GM19351 (cell line): Measurements from ENCODE around the gene CELSR1.

Experiments
- ATAC-seq: cut with Tn5 transposase; IDR thresholded peaks from one replicate; pipeline ENCODE4 v1.9.1; 2021; ENCODE audit warnings: mild to moderate bottlenecking, moderate library complexity; ENCODE audit not compliant: unreplicated experiment

CELSR1 gene

DNA sequence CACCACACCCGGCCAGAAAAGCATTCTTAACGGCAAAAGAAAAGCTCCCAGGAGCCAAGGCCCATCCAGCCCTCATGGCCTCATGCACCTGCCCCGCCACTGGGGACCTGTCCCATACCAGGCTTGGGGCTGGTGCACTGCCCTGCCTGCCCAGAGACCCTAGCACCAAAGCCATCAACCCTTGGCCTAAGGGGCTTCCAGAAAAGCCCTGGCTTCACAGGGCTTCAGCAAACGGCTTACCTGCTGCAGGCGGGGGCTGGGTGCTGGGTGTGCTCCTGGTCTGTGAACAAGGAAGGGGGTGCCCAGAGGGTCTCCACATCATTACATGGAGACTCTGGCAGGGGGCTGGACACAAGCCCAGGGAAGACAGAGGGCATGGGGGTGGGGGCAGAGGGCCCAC is 89.5 kb downstream of the CELSR1 start:
- no peak for ATAC-seq

DNA sequence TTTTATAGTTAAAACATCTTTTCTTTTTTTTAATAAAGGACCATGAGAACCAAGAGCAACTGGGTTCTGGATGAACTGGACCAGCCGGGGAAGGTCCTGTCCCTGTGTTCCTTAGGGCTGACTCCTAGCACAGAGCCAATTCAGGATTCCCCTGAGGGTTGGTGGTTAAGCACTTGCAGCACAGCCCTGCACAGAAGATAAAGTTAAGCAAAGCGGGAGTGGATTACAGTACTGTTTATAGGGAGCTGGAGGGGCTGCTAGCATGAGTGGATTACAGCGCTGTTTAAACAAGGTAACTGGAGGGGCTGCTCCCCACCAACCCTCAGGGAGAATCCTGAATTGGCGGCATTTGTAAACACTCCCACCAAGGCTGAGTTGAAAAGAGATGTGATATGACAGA is 90.6 kb downstream of the CELSR1 start:
- ATAC-seq, result no peak

DNA sequence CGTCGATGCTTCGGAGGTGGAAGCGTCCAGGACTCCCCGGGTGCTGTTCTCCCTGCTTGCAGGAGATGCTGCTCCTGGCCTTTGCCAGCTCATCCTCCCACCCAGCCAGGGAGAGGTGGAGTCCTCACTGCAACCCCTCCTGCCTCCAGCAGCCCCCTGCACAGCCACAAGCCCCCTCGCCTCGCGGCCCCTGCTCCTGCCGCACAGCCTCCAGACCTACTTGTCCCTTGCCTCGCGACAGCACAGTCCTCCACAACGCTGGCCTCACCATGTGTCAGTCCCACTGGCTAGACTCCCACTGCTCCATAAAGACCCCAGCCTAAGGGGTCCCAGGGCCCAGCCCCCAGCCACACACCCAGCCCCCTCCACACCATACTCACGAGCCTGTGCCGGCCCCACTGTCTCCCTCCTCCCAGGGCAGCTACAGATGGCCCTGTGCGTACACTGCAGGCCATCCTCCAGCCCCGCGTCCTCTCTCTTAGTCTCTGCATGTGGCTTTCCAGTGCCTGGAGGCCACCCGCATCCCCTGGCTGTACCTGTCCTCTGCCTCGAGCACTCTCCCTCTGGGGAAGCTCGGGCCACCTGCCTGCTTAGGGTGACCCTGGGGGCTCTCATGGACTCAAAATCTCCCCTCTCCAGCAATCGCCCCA is 91.5 kb downstream of the CELSR1 start:
- no peak for ATAC-seq

DNA sequence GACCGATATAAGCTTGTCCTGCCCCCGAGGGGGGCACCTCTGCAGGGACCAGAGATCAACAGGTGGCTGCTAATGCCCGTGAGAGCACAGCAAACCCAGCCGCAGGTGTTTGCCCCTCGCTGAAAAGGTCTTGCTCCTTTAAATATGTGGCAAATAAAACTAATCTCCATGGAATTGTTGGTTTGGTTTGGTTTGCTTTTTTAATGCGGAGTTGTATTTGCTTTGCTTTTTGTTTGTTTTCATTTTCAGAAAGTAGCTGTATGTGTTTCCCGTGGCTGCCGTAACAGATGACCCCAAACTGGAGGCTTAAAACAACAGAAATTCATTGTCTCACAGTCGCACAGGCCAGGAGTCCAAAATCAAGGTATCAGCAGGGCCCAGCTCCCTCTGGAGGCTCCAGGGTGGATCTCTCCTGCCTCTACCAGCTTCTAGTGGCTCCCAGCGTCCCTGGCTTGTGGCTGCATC is 93.0 kb downstream of the CELSR1 start:
- ATAC-seq, result no peak

DNA sequence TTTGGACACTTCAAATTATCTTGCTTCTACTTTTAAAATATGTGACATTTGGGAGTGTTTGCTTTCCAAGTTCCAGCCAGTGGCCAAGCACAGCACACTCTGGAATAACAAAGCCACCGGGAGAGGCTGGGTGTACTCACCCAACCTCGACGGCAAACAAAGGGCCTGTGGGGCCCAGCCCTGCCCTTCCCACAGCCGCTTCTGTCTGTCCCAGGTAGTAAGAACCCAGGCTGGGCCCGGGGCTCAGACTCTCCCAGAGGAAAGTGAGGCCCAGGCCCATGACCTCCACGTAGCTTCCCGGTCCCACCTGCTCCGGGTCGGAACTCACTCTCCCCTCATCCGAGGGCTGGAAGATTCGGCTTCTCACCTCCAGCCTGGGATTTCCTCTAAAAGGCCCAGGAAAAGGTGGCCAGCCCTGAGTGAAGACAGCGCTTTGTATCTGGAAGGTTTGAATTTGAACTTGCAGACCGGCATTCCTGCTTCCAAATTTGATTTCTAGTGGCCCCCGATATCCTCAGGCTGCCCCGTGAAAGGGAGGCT is 93.5 kb downstream of the CELSR1 start:
- no peak for ATAC-seq

DNA sequence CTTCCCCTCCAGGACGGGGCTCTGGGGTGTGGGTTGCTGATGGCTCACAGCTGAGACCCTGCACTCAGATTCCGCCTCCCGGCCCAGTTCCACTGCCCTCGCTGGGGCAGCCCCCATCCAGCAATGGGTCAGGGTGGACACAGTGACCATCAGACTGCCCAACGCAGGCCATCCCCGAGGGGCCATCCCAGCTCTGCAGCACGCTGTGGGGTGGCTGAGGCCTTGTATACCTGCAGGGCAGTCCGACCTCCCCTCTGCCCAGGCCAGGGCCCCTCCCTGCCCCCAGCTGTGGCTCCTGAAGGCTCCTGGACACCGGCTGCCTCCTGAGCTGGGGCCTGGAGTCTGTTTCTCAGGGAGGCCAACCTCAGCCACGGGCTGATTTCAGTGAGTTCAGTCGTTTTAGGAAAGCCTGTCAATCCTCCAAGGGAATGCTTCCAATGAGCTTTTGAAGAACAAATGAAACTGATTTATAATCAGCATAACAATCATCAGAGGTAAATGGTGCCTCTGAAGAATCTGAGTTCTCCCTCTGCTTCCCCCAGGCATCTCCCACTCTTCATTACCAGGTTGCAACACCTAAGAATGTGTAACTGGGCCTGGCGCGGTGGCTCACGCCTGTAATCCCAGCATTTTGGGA is 95.1 kb downstream of the CELSR1 start:
- ATAC-seq, result no peak

DNA sequence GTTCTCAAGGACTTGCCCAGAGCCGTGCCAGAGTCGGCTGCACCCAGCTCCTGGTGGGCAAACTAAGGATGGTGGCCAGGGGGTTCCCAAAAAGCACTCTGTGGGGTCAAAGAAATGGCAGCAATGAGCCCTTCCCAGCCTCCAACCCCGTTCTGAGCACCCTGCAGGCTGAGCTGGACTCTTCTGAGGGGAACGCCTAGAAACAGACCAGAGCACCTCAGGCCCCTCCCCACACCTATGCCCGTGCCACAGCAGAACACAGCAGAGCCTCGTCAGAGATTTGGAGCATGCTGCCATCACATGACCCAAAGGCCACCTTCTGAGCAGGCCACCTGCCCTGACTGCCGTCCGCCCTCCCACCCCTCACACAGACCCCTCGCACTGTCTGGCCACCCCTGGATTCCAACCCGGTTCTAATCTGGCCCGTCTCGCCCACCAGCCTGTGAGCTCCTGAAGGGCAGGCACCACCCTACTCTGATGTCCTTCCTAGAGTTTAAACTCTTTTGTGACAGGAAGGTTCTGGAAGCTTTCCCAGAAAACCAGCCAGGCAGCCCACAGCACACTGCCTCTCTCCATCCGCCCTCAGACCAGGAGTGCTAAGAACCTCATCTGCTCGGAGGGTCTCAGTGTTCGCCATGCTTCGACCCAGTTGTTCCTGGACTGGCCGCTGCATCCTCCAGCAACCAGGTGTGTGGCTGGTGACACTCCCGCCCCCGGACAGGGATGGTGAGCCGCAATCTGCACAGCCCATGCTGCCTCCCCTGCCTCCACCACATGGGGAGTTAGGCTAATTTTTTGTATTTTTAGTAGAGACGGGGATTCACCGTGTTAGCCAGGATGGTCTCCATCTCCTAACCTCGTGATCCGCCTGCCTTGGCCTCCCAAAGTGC is 97.6 kb downstream of the CELSR1 start:
- ATAC-seq, result no peak

DNA sequence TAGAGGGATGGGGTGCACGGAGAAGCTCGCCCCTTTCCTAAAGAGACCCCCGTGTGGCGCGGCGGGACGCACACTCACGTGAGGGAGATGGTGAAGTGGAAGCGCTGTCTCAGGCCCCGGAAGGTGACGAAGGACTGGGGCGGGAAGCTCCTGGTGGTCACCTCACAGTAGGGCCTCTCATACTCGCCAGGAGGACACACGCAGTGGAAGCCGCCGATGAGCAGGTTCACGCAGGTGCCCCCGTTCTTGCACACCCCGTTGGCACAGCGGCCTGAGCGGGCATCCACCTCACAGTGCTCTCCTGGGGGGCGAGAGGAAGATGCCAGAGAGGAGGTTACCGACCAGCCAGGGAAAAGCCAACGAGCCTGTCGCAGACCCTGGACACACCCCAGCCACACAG is 98.3 kb downstream of the CELSR1 start:
- no peak for ATAC-seq

DNA sequence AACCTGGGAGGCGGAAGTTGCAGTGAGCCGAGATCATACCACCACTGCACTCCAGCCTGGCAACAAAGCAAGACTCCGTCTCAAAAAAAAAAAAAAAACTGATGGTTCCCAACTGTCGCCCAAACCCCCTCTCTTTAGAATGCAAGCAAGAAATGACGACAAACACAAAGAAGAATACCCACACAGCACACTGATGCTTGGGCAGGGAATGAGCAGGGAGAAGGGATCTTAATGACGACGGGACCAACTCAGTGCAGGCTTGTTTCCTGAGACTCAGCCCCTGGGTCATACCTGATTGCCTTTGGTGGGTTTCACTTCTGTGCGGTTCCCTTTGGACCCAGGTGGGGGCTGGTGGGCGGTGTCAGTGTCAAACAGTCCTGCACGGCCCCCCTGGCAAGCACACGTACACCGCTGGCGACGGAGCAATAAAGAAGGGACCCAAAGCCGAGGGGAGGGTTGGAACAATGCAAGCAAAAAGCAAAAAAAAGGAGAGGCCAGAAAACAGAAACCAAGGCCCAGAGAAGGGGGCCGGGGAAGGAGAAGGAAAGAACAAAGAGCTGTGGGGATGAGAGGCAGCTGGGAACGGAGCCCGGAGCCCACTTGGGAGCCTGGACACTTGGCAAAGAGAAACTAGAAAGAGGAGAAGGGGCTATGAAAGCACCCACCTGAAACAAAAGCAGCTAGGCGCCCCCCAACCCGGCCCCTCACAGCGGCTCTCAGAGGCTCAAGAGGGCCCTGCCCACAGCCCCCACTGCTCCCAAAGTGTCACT is 99.6 kb downstream of the CELSR1 start:
- no peak for ATAC-seq

DNA sequence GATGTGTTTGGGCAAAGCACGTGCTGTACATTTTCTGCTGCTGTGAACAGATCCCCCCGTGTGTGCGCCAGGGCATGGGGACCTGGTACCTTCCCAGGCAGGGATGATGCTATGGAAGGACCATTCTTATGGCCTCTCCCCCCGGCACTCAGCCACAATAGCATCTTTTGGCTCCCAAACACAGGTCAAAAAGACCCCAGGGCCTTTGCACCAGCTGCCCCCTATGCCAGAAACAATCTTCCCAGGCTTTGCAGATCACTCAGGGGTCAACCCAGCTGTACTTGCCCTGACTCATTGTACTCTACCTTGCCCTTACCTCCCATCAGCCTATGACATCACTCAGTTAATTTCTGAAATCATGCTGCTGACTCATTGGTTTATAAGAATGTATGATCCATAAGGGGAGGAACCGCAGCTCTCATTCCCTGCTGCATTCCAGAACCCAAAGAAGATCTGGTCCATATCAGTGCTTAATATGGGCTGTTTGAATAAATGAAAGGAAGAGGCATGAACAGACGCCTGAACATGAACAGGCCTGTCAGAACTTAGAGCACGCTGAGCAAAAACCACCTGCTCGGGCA is 100.7 kb downstream of the CELSR1 start:
- no peak for ATAC-seq

DNA sequence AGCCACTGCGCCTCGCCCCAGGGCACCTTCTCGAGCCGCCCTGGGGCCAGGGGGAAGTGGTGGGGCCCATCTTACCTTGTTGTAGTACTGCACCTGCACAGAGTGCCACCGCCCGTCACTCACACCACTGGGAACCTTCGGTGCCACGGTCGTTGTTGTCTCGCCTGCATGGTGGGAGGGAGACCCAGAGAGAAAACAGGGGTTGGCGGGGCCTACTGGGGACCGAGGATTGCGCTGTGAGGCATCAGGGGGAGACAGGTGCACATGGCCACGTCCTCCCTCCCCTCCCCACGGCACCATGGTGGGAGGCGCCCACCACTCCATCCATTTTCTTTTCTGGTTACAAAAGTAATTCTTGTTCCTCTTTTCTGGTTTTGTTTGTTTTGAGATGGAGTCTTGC is 104.1 kb downstream of the CELSR1 start:
- ATAC-seq, result no peak

DNA sequence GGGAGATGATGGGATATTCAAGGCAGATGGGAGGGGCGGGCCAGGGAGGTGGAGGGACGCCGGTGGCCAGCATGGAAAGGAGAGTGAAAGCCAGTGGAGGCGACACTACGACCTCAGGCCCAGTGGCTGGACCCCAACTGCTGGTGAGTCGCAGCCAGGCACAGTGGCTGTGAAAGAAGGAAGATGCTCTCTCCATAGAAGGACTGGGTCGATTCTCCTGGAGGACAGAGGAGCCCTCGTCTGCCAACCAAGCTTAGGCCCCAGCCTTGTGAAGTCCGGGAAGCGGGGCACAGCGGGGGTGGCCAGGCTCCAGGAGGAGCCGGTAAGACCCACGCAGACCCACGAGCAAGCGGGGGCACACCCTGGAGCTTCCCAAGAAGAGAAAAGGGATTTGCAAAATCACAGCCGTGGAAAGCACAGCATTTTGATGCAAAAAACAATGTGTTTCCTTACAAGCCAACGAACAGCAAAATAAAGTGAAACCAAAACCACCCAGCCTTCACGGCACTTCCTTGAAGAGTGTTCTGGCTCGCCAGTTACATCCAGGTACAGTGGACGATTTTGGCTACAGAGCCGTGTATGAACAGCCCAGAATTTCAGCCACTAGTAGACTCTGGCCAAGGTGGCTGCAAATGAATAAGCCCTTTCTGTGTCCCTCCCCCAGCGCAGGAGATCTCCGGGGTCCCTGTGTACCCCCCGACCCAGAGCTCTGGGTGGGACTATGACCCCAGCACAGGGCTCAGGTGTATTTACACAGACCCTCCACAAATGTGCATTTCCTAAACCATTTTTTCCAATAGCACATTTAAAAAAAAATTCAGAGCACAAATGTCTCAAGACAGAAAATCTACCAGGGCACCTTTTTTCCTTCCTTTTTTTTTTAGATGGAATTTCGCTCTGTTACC is 105.0 kb downstream of the CELSR1 start:
- no peak for ATAC-seq

DNA sequence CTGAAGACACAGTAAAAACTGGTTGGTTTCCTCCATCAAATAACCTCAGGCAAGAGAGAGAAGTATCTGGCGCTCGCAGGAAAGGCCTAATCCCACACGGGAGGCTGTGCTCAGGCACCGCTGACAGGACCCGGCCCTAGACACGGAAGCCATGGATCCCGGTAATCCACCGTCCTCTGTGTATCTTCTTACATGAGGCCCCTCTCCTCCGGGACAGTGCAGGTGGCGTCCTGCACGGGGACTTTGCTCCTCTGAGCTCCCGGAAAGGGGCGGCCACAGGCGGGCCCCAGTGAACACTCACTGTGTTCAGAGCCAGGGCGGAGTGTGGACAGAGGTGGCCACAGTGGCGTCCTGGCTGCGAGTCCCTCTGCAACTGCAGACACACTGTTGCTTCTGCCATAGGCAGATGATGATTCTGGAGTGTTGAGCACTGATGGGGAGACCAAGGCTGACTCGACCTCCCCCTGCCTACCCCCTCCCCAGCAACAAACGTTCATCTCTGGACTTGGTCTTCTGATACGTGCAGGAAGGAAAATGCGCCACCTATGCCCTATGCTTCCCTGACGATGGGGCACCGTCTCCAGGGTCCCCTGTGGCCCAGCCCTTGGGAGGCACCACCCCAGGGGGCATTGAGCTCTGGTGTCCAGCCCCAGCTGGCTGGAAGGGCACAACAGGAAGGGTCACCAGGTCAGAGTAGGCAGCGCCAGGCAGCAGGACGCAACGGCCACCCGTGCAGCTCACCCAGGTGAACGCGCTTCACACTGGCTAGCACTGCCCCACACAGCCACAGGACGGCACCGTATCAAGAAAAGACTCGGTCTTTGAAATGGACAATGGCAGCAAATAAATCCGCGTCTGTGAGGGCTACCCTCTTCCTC is 106.2 kb downstream of the CELSR1 start:
- no peak for ATAC-seq

DNA sequence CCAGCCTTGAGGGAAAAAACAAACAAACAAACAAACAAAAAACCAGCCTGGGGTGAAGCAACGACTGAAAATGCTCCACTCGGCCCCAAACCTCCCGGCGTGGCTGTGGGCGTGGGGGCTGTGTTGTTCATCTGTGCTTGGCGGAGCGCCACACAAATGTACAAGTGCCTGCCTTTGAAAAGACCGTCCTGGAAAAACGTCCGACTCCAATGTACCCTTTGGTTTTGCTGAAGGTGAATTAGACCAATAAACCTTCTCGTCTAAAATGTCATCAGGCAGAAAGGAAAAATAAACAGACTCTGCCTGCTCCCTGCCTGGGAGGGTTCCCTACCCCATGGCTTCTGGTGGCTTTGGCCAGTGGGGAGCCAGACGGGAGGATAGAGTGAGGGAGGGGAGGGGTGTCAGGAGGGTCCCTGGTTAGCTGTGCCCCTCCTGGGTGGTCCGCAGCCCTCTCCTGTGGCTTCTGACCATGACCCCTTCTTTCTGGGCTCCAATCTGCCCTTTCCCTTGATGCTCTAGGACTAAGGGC is 108.0 kb downstream of the CELSR1 start:
- ATAC-seq, result no peak

DNA sequence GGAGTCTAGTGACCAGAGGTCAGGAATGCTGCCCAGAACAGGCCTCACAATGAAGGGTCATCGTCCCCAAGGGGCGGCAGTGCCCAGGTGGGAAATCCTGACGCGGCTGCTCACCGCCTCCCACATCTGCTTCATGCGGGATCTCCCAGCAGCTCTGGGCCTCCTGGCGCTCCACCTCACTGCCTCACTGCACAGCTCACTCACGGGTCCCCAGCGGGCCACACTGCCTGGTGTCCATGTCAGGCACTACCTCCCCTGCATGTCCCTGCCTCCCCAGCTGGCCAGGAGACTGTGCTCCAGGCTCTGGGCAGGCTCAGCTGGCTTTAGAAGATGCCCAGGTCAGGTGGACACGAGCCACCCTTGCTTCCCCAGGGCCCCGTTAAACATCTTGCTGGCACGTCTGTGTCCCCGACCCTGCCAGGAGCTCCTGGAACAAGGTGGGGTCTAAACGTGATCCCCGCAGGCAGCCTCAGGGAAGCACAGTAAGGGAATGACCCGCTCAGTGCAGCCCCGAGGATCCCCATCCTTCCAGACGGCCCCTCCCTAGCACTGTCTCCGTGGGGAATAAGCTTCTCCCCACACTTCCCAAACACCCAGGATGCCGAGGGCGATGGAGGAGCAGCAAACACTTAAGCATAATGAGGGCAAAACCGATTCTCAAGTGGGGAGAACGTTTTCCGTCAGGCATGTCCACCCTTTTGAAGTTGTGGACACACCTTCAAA is 108.7 kb downstream of the CELSR1 start:
- no peak for ATAC-seq

DNA sequence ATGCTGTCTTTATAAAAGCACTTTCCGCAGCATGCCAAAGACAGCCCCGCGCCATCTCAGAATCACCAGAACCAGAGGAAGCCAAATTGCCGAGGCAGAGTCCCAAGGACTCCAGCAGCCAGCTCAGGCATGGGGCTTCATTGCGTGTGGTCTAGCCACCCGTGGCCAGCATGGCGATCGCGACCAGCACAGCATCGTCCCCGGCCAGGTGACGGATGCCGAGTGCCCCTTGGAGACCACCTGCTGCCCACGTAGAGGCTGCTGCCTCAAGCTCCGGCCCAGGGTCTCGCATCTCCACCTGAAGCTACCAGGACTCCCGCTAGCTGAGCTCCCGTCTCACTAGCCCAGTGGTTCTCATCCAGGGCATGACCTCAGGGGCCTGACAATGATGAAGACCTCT is 109.2 kb downstream of the CELSR1 start:
- no peak for ATAC-seq

DNA sequence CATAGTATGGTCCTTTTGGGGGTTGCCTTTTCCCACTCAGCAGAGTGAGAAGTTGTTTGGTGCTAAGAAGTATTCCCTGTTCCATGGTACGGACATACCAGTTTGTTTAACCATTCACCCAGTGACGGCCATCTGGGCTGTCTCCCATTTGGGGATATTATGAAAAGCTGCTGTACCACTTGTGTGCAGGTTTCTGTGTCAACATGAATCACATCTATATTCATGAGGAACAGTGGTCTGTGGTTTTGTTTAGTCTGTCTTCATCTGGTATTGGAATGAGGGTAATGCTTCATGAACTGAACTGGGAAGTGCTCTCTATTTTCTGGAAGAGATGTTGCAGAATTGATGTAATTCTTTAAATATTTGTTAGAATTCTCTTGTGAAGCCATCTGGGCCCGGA is 112.4 kb downstream of the CELSR1 start:
- no peak for ATAC-seq

DNA sequence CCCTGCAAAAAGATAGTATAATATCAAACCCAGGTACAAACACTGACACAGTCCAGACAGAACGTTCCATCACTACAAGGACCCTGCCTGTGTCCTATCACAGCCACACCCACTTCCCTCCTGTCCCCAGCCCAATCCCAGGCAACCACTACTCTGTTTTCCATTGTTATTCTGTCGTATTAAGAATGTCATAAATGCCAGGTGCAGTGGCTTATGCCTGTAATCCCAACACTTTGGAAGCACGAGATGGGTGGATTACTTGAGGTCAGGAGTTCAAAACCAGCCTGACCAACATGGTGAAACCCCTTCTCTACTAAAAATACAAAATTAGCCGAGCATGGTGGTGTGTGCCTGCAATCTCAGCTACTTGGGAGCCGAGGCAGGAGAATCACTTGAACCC is 112.9 kb downstream of the CELSR1 start:
- no peak for ATAC-seq
